B cell (primary cell): Measurements from ENCODE around the gene CACNA2D4.

ENCODE experiments used
- CTCF ChIP-seq: fragments of 200-600 bp; IDR thresholded peaks from one replicate; pipeline ENCODE4 v1.8.0; 2022; ENCODE audit warnings: antibody characterized with exemption, mild to moderate bottlenecking
- EZH2 ChIP-seq: IDR thresholded peaks from 2 replicates; pipeline ENCODE4 v1.6.1; 2012; ENCODE audit warnings: borderline replicate concordance, low read depth, mild to moderate bottlenecking, moderate library complexity, low read length; ENCODE audit not compliant: insufficient read depth, poor library complexity, severe bottlenecking

- TF ChIP-seq CTCF (no peak), EZH2 (no peak)
Measured at GRCh38 chr12:1826401-1826800, 92.1 kb downstream of the CACNA2D4 start.
